IPS-18c (cell line): ENCODE measurements around the gene WDR4.
"Not testable (repeated sequence)": the region's sequence is repeated elsewhere in the genome, so short reads cannot be mapped to it uniquely, and the experiment has no call there.

Experiments used
- H3K4me3 ChIP-seq: 2 replicates; pipeline ENCODE4 v1.7.0; 2013; ENCODE audit warnings: low read depth, mild to moderate bottlenecking, low read length, moderate library complexity; ENCODE audit not compliant: insufficient read depth
- H3K9me3 ChIP-seq: one replicate; pipeline ENCODE4 v1.6.1; 2013; ENCODE audit warnings: mild to moderate bottlenecking, low read length, moderate library complexity; ENCODE audit not compliant: control insufficient read depth, insufficient read depth

WDR4 gene

GRCh38 chr21:42878993-42879787 lies at the start of gene WDR4:
Gene WDR4, minus strand, starts transcription at chr21:42879539. Its CDS starts 44 bp downstream, at chr21:42879495.
- Histone ChIP-seq H3K4me3 (peak within 1 kb of the TSS; percentile 85), H3K9me3 (no peaks in the 10 kb centered on the region)

- H3K4me3 ChIP-seq, H3K9me3 ChIP-seq: not testable (repeated sequence)
Observed at GRCh38 chr21:42927474-42928200, 48.3 kb upstream of the WDR4 start.

GRCh38 chr21:42925114-42925926 lies 46.0 kb upstream of the WDR4 start, which contains the start of gene ERVH48-1:
Gene ERVH48-1, minus strand, starts transcription at chr21:42925630. Its CDS starts 6,624 bp downstream, at chr21:42919006.
- no peak within 1 kb of the TSS for H3K4me3 ChIP-seq
- peaks cover 5% of the 10 kb centered on the region for H3K9me3 ChIP-seq

- Histone ChIP-seq H3K4me3 (no peak overlapping the region), H3K9me3 (peaks cover 5% of the 10 kb centered on the region)
Observed at GRCh38 chr21:42924433-42924751, 45.1 kb upstream of the WDR4 start.

GRCh38 chr21:42923553-42924432 lies 44.5 kb upstream of the WDR4 start:
- H3K9me3 ChIP-seq = peaks cover 5% of the 10 kb centered on the region
- H3K4me3 ChIP-seq = no peak overlapping the region

GRCh38 chr21:42922918-42923317 lies 43.6 kb upstream of the WDR4 start:
- no peak overlapping the region for H3K4me3 ChIP-seq
- peaks cover 2% of the 10 kb centered on the region for H3K9me3 ChIP-seq

- Histone ChIP-seq H3K4me3 (no peak overlapping the region), H3K9me3 (peaks cover 2% of the 10 kb centered on the region)
Observed at GRCh38 chr21:42921927-42922326, 42.6 kb upstream of the WDR4 start.

GRCh38 chr21:42918291-42918690 lies 39.0 kb upstream of the WDR4 start:
- Histone ChIP-seq H3K9me3 (no peaks in the 10 kb centered on the region), H3K4me3 (no peak overlapping the region)

GRCh38 chr21:42913476-42913875 lies 34.1 kb upstream of the WDR4 start:
- H3K9me3 ChIP-seq = no peaks in the 10 kb centered on the region
- H3K4me3 ChIP-seq = no peak overlapping the region

GRCh38 chr21:42911920-42912319 lies 32.6 kb upstream of the WDR4 start:
- H3K4me3 ChIP-seq, H3K9me3 ChIP-seq: not testable (repeated sequence)

- H3K9me3 ChIP-seq, H3K4me3 ChIP-seq: not testable (repeated sequence)
Observed at GRCh38 chr21:42908484-42908883, 29.1 kb upstream of the WDR4 start.

- Histone ChIP-seq H3K9me3 (no peaks in the 10 kb centered on the region), H3K4me3 (no peak overlapping the region)
Observed at GRCh38 chr21:42906233-42906632, 26.9 kb upstream of the WDR4 start.

- Histone ChIP-seq H3K9me3 (no peaks in the 10 kb centered on the region), H3K4me3 (no peak overlapping the region)
Observed at GRCh38 chr21:42905195-42905594, 25.9 kb upstream of the WDR4 start.

- Histone ChIP-seq H3K4me3 (no peak overlapping the region), H3K9me3 (no peaks in the 10 kb centered on the region)
Observed at GRCh38 chr21:42903817-42904216, 24.5 kb upstream of the WDR4 start.

- Histone ChIP-seq H3K9me3 (no peaks in the 10 kb centered on the region), H3K4me3 (no peak overlapping the region)
Observed at GRCh38 chr21:42900446-42900845, 21.1 kb upstream of the WDR4 start.

- H3K9me3 ChIP-seq = no peaks in the 10 kb centered on the region
- peak within 1 kb of the TSS; percentile 97 for H3K4me3 ChIP-seq
Observed at GRCh38 chr21:42892931-42893755, 13.8 kb upstream of the WDR4 start, which contains the start of gene NDUFV3. Gene NDUFV3, plus strand, starts transcription at chr21:42893309. Its CDS starts 25 bp downstream, at chr21:42893334.
